GM19238 (cell line): Measurements from ENCODE around the gene MYRIP.

Experiments used
- DNase-seq: peaks from one replicate; pipeline ENCODE4 v3.0.0; 2011; ENCODE audit warnings: low spot score; ENCODE audit not compliant: insufficient read length

The MYRIP gene

DNA sequence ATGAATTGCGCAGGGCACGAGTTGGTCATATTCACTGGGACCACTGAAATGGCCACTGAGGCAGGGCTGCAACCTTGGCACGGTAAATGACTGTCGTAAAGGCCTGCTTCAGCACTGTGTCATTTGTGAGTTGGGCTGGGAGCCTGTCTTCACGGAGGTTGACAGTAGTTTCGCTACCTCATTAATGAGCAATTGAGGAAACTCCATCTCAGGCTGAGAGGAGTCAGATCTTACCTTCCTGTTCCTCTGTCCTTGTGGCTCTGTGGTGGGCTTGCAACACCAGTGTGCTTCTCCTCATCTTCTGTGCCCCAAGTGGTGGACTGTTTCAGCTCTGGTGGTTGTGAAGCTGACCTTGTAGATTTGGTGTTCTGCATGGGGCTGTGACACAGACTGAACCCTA lies 420.0 kb downstream of the MYRIP start:
- no peak for DNase-seq

DNA sequence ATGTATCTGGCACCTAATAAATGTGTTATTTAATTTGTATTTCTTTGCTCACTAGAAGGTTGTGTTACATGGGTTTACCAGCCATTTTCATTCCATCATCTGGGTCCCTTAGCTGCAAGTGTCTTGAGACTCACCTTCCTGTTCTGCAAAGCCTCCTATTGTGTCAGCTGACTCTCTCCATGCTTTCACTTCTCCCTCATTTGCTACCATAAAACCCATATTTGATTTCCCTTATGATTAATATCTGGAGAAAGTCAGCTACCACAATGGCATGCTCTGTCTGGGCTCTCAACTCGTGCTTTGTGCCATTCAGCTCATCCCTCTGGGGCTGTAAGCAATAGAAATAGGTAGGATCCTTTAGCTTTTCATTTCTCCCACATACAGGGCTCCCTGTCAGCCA lies 420.6 kb downstream of the MYRIP start:
- no peak for DNase-seq

DNA sequence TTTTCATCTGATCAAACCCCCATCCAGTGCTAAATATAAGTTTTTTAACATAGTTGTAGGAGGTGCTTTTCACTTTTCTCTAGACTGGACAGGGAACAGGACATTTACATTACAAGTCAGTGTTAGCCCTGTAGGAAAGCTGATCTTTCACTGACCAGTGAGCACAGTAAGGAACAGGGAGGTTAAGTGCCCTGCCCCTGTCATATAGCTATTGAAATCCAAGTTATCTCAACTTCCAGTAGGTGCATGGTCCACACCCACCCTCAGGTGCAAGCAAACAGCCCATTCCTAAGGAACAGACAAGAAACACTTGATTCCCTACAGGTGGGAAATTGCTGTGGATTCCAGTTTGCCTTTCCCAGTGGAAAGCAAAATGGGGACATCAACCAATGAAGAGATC lies 421.0 kb downstream of the MYRIP start:
- DNase-seq, result no peak

DNA sequence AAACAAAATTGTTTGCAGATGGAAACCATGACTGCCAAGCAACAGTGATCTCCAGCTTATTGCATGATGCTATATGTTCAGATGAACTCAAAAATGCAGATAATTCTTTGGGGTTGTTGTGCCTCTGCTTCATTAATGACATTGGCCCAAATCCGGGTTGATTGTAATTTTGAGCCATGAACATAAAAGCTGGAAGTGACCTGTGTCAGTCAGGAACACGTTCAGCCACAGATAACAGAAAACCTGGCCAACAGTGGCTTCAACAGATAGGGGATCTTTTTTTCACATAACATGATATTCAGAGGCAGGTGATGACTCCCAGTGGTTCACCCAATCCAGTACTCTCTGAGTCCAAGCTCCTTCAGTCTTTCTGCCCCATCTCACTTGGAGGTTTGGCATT lies 423.2 kb downstream of the MYRIP start:
- DNase-seq, result no peak

DNA sequence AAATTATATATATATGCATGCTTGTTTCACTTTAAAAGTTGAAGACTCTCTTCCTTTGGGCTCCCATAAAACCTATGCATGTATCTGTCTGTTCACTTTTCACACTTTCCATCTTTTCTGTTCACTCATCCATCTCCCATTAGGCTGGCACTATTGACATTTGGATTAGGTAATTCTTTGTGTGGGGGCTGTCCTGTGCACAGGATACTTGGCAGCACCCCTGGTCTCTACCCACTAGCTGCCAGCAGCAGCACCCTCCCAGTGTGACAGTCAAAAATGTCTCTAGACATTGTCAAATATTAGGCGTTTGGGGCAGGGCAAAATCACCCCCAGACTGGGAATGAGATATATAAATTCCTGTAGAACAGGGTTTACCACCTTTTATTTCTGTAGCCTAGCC lies 427.8 kb downstream of the MYRIP start:
- no peak for DNase-seq

DNA sequence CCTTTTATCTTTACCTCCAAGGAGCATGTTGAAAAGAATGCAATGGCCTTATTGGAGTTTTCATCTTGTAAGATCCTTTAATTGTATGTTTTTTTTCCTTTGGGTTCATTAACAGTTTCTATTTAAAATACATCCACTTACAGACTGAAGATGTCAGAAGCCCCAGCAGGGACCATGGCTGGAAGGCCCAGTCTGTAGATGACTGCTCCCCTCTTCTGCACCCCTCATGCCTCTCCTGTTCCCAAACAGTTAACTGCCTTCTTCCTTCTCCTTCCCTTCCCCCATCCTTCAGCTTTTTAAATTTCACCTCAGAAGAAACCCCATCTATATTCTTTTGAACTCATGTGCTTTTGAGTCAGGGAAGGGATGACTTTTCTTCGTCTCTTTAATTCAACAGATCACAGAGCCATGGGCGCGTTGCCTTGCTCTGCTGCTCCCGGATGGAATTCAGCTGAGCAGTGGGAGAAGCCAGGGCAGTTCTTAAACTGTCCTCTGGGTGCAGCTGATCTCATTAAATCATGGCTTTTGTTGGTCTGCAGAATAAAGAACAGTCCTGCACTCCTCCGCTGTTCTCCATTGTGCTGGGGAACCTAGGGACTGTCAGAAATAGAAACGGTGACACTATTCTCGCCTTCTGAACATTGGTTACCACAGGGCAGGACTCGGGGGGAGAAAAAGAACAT lies 428.6 kb downstream of the MYRIP start:
- DNase-seq, result no peak

GRCh38 chr3:40240921-40241320 lies 431.5 kb downstream of the MYRIP start:
- no peak for DNase-seq

DNA sequence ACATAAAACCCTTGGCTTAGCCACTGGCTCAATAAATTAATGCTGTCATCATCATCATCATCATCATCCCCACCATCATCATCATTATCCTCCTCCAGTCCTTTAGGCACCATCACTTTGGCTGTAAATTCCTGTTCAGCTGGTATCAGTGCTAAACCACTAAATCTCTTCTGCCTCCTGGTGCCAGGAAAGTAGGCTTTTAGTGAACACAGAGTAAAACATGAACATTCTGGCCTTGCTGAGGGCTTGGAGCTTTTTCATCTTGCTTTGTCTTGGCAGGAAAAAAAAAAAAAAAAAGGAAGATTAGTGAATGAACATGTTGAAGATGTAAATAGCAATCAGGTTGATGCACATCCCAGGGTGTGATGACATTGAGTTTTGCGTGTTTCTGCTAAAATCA lies 432.8 kb downstream of the MYRIP start:
- DNase-seq, result no peak

- no peak for DNase-seq
These were observed 433.2 kb downstream of the MYRIP start for GRCh38 chr3:40242638-40243037.

GRCh38 chr3:40243056-40243455 lies 433.6 kb downstream of the MYRIP start:
- no peak for DNase-seq

- no peak for DNase-seq
These were observed 438.5 kb downstream of the MYRIP start for GRCh38 chr3:40247714-40248454.

DNA sequence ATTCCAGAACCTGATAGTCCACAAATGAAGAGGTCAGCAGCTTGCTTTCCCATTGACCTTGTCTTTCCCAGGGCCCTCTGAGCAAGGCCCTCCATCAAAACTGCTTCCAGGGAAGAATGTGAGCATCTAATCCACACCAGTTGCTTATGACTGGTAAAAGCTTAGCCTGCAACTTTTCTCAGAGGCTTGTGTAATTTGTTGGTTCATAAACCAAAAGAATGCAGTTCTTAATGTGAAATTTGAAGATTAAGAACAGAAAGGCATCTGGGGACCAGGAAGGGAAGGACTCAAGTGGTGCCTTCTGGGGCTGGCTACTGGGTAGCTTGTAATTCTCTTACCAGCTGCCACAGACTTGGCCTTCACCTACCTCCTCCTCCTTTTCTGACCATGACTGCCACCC lies 439.2 kb downstream of the MYRIP start:
- no peak for DNase-seq

DNA sequence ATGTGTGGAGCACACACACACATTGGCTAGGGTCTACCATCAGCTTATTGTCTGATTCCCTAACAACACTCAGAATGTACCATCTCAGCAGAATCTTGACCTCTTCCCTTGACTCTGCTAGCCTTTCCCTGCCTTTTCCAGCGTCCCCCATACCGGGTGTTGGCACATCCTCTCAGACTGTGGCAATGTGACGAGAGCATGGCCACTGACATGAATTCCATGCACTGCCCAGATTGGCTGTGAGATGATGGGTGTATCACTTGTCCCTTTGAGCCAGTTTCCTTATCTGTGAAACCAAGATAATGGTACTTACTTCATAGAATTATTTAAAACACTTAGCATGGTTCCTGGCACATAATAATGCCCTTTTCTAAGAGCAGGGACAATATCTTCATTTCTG lies 439.8 kb downstream of the MYRIP start:
- no peak for DNase-seq

DNA sequence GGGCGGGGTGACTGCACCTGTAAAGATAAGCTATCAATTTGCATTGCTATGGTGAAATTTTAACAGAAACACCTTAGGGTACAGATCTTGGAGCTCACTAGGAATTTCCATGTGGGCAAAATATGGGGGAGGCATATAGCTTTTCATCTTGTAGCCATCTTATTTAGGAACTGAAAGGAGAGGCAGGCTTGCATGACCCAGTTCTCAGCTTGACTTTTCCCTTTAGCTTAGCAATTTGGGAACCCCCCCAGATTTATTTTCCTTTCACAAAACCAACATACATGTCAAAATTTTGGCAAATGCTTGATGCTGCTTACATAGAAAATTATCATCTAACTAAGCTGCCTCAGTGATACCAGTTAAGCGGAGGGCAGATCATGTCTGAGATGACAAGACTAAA lies 445.1 kb downstream of the MYRIP start:
- DNase-seq, result no peak

DNA sequence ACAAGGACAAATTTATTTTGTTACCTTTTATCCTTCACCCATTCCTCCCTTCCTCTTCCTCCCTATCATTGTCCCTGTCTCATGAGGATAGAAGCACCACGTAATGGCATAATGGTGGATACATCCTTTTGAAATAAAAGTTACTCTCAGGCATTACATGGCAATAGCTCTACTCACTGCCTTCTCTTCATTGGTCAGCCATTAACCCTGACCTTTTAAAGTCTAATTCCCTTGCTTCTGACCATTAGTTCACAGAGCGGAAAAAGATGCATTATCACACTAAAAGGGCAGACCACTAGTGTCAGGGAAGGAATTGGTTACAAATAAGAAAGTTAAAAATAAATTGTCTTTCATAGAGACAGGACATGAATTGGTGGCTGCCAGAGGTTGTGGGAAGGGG lies 445.5 kb downstream of the MYRIP start:
- no peak for DNase-seq

DNA sequence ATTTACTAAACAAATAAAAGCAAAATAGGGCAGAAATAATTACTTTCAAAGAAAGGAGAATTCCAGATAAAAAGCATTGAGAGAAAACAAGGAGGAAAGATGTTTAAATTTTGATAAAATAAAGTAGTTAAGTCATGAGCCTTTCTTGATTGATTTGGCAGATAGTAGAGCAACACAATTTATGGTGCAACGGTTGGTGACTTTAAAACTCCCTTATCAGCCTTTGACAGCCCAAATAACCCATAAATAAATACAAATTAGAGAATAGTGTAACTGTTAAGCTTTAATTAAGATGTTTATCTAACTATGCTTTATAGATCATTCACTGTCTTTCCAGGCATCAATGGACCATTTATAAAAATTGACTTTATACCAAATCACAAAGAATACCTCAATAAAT lies 446.1 kb downstream of the MYRIP start:
- DNase-seq, result no peak

DNA sequence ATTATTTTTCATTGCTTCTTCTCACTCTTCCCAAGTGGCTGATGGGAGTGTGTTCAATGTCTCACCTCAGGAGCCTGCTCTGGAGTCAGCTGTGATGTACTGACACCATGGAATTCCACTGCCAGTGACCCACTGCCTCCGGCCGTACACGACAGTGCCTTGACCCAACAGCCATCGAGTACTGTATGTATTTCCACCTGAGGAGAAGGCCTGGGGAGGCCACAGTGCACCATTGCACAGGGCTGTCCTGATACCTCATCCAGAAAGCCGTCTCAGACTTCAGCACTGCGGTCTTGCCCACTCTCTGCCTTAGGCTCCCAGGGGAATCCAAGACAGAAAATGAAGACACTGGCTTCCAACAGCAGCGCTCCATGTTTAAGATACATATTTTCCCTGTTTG lies 448.7 kb downstream of the MYRIP start:
- DNase-seq, result no peak

DNA sequence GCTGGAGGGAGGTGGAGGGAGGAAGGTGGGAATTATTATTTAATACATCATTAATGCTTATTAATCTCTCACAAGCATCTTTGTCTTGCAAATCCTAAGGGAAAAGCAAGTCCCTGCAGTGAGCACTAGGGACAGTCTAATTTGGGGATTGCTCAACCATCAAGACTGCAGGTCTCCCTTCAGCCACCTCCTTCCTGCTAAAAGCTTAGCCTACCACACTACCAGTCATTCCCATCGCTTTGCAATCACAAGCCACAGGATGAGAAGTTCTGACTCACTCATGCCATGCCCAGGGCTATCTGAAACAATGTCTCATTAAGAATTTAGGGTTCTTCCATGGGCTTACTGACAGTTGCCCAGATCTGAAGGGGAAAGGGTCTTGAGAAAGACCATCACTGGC lies 449.1 kb downstream of the MYRIP start:
- no peak for DNase-seq

- no peak for DNase-seq
These were observed 452.9 kb downstream of the MYRIP start for GRCh38 chr3:40262331-40262730.

DNA sequence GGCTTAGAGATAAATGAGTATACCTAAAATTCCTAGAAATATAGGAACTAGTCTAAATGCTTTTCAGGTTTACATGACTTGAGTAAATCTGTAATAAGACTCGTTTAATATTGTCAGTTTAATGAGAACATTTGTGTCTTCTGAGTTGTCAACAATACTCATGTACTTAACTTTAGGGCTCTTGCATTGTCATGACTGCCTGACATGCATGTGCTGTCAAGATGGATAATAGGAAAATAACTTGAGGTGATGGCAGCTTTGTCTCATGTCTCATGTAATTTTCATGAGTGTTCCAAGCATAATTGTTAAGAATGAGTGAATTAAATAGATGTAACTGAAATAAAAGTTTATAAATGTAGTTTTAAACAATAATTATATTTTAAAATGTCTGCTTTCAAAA lies 455.0 kb downstream of the MYRIP start:
- DNase-seq, result no peak

DNA sequence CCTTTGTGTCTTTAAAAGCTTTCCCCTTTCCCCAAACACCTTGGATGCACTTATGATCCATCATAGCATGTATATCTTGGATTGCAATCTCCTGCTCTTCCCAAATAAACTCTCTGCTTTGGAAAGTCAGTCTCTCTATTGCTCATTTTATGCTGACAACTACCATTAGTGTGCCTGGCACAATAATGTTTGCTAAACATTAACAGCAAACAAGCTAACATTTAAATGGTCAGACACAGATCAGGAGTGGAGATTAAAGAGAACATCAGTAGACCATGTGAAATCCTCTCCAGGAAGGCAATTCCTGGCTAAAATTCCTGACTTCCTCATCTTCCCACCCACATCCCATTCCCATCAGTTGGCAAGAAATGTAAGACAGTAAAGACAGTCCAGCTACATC lies 455.8 kb downstream of the MYRIP start:
- DNase-seq, result no peak

DNA sequence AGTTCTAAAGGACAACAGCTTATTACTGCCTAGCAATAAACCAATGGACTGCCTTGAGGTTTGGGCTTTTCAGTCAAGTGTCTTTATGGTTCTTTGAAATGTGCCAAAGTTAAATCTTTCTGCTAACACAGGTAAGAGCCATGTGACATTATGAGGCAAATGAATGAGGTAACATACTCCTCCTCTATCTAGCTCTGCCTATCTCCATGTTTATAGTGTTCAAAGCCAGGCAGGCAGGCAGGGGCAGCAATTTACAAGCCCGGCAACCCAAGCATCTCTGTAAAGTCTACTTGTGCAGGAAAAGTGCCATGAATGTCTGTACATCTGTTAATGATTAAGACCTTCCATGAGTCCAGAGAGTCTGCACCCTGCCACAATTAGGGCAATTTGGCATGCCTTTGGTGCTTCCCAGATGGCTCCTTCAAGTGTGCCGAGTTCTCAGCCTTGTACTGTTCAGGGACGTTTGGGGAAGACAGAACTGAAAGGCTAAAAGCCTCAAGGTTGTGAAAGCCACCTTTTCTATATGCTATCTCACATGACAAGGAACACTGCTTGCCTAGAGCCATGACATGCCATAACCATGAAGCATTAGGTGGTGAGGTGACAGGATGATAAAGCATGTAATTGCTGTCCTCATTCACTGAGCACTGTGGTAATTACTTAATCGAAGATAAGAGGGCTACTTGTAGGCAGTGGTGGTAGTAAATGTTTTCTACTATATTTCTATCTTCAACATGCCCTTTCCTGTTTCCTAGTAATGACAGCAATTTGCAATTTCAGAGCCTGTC lies 458.7 kb downstream of the MYRIP start:
- no peak for DNase-seq
